ENCODE measurements around the gene KLF12.

DNA sequence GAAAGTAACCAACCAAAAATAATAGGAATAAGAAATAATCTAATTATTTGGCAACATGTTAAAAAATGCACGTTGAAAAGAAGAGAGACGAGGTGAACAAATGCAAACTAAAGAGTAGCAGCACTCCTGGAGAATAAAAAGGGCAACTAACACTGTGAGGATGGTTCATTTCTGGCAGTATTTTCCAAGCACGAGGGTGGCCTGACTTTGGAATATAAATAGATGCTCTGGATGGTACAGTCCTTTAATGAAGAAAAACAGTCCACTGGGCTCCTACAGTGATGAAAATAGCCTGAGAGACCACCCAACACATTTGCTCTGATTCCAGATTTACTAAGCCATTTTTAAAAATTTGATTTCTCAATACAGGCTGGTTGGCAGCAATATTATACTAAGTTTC, 17.7 kb upstream of the KLF12 start:
- TF ChIP-seq YY1 (IDR thresholded peaks at IDR 0.05; ENCODE audit: low read depth) (no peak), TAF1 (IDR thresholded peaks at IDR 0.05; ENCODE audit: low read depth) (no peak), EP300 (IDR thresholded peaks at IDR 0.05; ENCODE audit: borderline replicate concordance) (no peak)
